Measurements from ENCODE around the gene CPO.

Gene CPO

DNA sequence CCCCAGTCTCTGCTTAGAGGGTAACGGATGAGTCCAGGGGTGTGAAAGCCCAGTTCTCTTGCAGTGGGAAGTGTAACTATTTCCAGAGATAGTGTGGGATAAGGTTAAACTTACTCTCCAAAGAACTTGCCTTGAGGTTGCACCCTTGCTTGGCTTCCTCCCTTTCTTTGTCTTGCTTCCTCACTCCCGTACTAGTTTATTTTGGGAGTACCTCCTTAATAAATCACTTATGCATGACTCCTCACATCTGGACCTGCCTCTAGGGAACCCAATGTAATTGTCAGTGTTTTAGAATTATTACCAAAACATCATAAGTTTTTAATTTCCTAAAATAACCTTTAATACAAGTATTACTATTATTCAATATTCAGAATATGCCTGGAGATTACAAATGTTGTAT is 35.2 kb downstream of the CPO start:
- DNase-seq (ENCODE audit: low read depth): no peak

DNA sequence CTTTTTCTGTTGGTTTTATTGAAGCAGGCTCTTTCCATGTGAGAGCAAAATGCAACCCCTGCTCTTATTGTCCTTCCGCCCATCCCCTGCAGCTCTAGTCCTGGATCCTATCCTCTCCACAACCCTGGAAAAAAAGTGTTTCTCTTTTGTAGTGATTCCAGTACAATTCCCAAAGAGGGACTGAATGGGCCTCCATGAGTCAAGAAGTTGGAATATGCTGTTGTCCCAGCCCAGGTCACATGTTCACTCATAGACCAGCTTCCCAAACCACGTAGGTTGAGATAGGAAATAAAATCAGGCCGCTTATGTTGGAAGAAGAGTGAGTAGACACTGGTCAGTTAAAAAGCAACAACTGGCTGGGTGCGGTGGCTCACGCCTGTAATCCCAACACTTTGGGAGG is 39.4 kb downstream of the CPO start:
- no peak for DNase-seq (ENCODE audit: low read depth)

DNA sequence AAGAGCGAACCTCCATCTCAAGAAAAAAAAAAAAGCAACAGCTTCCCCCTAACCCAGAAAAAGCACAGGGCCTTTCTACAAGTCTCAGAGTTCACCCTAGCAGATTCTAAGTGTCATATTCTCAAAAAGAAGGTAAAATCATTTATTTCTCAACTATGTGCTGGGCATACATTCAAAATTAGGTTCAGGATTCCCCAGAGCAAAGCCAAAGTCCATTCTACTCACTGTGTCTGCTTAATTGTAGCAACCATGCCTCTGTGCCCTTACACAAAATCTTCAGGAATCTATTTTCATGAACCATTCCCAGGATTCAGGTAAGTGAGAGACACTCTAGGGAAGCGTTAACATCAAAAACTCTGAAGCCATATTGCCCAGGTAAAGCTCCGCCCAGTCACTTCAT is 40.0 kb downstream of the CPO start:
- no peak for DNase-seq (ENCODE audit: low read depth)

DNA sequence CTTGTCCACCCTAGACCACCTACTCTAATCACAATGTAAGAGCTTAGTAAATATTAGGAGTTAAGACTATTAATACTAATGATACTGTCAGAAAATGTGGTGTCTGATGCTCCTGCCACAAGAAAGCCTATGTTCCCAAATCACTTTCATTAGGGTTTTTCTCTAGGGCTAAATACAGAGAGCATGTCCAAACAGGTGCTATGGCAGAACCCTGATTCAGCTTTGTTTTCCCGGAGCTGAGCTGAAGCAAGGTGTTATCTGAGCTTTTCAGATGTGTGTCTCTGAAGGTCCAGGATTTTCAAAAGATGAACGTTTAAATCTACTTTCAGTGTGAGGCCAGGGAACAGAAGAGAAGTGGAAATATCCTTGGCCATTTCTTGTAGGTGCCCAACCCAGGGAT is 40.6 kb downstream of the CPO start:
- no peak for DNase-seq (ENCODE audit: low read depth)

DNA sequence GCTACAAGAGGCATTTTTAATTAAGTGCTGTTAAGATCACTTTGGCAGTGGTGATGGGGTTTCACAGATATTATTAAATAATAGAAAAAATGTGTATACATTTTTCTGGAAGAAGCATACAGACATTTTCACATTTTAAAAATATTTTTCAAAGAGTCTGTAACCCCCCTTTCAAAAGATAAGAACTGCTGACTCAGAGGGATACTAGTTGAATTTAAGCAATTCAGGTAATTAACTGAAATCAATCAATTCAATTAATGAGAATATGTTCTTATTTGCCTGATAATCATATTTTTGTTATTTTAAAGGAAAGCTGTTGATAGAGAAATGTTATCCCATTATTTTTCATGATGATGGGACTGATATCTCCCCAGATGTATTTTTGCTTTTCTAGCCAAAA is 41.1 kb downstream of the CPO start:
- DNase-seq (ENCODE audit: low read depth): no peak

DNA sequence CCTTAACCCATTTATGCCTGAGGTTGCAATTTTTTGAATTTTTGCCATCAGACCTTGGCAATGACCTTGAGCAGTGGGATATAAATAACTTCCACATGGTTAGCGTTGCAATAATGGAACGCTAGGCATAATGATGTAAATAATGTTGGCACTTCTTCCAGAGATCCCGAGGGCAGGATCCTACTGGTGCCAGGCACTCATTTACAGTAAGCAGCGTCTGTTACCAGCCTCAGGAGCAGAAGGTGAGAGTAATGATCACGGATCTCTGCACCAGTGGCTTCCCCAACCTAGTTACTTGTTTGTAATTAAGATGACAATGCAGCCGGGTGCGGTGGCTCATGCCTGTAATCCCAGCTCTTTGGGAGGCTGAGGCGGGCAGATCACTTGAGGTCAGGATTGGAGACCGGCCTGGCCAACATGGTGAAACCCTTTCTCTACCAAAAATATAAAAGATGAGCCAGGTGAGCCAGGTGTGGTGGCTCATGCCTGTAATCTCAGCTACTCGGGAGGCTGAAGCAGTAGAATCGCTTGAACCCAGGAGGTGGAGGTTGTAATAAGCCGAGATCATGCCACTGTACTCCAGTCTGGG is 41.9 kb downstream of the CPO start:
- no peak for DNase-seq (ENCODE audit: low read depth)

DNA sequence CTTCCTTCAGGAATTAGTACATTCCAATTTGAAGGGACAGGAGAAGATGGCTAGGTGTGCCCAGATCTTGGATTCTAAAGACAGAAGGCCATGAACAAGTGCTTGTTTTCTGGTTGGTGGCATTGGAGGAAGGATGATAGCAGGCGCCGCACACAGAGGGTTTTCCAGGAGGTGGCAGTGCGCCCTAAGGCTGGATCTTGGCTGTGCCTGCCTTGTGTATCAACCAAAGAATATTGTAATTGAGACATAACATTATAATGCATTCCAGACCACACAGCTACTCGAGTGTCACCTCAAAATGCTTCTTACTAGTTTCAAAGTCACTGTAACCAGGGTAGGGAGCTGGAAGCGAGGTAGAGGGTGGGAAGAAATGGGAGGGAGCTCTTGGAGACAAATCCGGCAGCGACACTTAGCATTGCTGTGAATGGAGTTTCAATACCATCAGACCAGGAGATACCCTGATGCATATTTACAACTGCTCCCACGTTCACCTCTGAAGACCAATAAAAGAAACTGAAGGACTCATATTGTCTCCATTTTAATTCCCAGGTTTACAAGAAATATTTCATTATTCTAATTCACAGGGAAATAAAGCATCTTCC is 42.5 kb downstream of the CPO start:
- DNase-seq (ENCODE audit: low read depth): peak; percentile 80

DNA sequence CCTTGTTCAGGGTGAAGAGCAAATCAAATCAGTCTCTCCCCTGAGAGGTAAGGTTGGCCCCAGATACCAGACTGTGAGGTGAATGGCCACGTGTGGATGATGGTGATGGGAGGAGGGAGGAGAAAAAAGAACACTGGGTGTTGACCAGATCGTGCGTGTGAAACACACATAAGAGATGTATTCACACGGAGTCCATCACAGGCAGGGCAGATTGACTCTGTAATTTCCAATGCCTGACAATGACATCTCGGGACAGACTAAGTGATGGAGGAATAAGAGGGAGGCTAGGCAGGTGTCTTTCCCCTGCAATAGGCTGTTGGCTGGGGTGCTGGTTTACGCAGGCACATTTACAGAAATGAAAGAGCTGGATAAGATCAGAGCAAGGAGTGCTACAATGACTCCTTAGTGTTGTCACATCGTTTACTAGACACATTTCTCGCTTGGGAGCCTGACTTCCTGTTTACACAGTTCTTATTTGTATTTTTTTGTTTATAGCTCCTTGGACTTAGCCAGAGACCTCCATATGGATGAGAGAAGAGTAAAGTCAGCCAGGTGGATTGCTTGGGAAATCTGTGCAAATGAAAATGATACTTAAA is 43.1 kb downstream of the CPO start:
- DNase-seq (ENCODE audit: low read depth): no peak

DNA sequence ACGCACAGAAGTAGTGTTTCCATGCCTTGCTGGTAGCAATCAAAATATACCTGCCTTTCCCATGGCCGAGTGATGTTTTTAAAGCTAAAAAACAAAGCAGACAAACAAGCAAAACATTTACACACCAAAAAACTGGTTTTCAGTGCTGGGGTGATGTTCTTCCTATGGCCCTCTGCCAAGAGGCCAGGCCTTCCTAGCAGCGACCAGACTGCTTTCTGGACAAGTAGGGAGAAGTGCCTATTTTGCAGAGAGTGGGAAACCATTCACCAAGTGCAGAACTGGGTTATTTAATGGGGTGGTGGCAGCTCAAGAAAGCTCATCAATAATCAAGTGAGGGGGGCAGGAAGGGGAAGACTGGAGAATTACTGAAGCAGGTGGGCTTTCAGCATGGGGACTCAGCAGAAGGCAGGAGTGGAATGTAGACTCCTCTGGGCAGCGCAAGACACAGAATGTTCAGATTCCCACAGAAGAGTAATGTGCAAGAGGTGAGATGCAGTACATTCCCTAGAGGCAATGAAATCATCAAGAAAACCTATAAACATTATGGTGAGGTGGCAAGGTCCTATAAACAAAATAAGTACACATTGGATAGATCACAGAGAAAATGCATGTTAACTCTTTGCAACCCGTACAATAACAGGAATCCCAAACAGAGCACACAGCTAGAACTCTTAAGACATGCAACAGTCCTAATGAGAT is 44.0 kb downstream of the CPO start:
- DNase-seq (ENCODE audit: low read depth): peak; percentile 82

DNA sequence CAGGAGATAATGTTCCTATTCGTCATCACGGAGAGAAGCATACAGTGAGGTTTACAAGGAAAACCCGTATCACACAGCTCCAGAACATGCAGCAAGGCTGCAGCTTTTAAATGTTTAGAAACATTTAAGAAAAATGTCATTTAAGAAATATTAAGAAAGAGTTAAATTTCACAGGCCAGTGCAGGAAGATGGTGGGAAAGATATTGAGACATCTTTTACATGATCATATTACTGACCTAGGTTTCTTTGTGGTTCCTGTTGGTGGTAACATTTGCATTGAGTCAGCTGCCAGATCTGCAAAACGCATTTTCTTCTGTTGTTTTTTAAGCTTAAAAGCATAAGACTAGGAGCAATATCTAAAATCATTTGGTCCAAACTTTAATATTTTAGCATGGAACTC is 44.9 kb downstream of the CPO start:
- peak; percentile 69 for DNase-seq (ENCODE audit: low read depth)

DNA sequence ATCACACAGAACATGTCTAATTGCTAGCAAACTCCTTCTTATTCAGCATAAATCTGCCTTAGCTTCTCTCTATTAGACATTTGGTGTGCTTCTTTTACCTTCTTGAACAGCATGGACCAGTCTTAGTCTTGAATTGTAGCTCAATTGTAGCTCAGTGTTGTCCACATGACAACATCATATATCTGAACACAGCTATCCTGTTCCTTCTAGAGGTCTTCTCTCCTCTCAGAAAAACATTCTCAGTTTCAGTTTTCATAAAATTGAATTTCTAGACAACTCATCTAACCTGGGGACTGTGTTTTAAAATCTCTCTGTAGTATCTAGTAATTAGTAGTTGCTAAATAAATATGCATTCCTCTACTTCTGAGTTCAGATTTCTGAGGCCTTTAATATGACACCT is 47.6 kb downstream of the CPO start:
- DNase-seq (ENCODE audit: low read depth): no peak

DNA sequence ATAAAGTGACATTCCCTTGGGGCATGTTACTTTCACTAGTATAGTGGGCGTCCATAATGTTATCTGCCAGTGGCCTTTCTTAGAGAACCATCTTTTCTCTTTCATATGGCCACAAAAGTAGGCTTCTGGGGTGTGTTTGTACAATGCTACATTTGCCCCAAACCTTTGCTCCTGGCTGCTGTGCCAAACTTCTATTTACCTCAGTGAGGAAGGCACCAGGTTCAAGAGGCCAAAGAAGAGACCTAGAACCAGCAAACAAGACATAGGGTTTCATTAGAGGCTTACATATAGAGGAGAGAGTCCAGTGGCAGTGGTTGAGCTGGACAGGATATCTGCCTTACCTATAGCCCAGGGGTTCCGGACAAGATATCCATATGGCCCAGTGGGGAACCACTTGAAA is 48.5 kb downstream of the CPO start:
- DNase-seq (ENCODE audit: low read depth): no peak

DNA sequence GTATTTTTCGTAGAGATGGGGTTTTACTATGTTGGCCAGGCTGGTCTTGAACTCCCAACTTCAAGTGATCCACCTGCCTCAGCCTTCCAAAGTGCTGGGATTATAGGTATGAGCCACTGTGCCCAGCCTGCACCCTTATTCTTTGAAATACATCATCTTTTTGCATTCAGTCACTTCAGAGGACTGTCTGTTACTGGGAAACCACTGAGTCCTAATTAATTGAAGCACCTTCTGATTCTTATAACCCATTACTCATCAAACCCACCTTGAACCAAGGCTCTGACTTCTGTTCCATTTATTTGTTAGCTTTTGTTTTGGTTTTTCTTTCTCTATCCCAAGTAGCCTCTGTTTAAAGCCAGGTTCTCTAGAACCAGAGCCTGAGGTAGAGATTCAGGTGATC is 49.6 kb downstream of the CPO start:
- no peak for DNase-seq (ENCODE audit: low read depth)

DNA sequence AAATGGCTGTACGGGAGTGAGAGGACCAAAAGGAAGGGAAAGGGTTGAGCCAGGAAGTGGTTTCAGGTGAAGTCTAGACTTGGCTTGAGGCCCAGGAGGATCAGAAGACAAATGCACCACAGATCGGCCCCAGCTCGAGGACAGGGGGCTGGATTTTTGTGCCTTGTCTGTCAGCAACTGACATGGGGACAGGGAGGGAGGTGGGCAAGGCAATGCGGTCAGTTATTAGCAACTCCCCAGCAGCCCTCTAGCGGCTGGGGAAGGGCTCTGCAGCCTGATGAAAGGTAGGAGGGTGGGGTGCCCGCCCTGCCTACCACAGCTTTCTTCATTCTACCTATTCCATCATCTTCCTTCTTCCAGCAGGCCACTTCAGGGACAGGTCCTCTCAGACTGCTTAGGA is 50.0 kb downstream of the CPO start:
- peak; percentile 62 for DNase-seq (ENCODE audit: low read depth)

DNA sequence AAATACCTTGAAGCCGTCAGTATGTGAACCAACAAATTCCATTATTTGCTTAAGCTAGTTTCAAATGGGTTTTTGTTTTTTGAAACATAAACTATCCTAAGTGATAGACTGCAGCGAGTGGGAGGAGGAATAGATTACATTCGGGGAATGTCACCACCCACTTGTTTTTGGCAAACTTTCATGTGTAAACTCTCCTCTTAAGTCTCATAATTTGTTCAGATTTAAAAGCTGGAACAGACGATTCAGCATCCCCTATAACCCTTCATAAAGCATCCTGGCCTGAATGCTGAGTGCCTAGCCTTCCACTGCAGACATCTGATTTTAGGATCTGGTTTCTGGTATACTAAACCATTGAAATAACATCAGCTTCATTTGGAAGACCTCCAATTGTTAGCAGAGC is 51.0 kb downstream of the CPO start:
- no peak for DNase-seq (ENCODE audit: low read depth)

DNA sequence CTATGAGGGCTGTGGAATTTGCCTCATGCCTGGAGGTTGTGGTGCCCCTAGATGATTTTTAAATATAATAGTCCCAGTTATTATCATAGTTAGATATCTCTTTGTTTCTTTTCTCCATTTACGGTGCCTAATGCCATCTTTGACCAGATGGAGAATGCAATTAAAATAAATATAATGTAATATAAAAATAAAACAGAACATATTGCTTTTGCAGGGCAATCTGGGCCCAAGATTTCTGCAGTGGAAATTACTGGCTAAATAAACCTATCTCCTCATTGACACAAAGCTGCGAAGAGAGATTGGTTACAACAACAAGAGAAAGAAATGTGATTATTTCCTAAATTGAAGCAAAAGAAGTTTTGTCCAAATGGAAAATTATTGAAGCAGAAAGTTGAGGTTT is 51.8 kb downstream of the CPO start:
- DNase-seq (ENCODE audit: low read depth): no peak

DNA sequence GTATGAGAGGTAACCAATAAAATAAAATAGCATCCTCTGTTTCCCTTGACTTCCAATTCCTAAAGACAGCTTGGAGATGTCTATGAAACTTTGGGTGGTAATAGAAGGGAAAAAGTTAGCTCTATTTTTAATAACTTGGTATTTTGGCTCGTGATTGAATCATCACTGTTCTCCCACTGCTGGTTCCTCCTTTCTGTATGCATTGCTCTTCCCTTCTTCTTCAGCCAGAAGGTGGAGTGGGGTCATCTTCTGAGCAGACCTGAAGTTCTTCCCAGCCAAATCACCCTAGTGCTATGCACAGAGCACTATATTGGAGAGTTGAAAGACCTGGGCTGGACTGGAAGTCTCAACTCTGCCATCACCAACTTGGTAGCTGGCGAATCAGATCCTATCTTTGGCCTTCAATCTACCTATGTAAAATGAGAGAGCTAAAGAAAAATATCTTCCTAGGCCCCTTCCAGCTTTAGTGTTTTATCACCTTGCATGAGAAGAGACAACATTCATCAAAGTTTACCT is 54.1 kb downstream of the CPO start:
- no peak for DNase-seq (ENCODE audit: low read depth)

DNA sequence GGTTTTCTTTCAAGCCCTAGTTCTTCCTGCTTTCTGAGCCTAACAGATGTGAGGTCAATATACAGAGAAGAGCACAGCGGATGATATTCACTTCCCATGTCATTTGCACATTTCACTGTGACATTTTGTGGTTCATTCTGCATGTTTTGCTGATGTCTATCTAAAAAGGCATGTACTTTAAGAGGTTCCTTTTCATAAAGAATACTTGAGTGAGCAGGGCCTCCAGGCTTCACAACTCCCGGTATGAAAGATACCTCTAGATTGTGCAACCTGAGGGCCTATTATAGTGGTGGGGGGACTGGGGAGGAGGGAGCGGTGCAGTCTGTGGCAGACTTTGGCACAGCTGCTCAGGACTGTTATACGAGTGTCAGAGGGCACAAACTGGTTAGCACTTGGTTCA is 54.6 kb downstream of the CPO start:
- no peak for DNase-seq (ENCODE audit: low read depth)

DNA sequence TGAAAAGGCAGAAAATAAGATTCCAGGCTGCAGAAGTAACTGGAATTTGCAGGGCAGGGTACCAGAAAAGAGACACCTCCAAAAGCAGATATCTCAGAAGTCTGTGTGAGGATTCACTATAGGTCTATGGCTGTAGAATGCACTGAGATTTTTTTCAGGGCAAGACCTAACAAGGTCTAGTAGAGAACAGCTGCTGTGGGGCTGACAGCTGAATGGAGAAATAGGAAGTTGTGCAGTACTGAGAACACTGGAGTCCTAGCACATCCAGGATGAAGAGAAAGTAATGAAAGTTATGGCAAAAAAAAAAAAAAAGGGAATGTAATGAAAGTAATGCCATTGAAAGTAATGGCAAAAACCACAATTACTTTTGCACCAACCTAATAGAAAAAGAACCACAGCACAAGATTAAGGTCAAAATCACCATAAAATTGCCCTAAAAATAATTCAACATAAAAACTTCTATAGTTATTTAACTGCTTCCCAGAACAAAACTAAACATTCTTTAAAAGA is 57.3 kb downstream of the CPO start:
- DNase-seq (ENCODE audit: low read depth): no peak

DNA sequence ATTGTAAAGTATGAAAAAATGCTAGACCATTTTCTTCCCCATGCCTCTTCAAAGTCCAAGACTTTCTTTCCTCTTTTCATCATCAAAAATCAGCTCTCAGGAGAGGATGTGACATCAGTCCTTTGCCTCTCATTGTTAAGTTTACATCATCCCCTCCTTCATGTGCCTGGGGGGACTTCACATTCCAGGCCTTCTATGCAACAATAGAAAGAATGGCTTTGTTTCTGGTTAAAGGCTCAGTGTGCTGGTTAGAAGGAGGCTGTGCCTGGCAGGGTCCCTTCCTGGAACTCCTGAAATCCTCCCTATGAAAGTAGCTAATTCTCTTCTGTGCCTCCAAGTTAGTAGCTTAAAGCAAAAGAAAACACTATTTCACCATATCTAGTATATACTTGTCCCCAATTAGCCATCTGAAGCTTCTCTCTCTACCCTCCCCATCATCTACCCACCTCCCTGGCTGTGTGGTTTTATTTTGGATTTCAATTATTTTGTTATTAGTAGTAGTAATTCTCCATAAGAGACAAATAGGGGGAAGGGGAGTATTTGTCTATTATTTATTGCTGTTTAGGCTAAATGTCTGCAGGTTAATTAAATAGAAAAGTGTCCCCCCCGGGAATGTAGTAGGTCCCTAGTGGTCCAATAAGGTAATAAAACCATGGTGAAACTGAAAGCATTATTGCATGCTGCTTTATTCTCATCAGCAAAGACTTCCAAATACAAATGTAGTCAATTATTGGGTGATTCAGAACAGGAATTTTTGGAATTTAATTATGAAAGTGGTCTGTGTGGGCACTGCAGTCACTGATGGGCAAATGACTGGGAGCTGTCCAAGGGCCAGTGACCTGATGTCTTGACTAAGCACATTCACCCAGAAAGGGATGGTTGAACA is 69.0 kb downstream of the CPO start:
- peak; percentile 62 for DNase-seq (ENCODE audit: low read depth)

DNA sequence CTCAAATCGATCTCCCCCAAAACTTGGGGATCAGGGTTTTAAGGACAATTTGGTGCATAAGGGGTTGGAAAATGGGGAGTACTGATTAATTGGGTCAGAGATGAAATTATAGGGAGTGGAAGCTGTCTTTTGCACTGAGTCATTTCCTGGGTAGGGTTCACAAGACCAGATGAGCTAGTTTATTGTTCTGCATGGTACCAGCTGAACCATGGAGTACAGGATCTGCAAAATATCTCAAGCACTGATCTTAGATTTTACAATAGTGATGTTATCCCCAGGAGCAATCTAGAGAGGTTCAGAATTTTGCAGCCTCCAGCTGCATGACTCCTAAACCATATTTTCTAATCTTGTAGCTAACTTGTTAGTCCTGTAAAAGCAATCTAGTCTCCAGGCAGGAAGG is 73.1 kb downstream of the CPO start:
- peak; percentile 51 for DNase-seq (ENCODE audit: low read depth)

DNA sequence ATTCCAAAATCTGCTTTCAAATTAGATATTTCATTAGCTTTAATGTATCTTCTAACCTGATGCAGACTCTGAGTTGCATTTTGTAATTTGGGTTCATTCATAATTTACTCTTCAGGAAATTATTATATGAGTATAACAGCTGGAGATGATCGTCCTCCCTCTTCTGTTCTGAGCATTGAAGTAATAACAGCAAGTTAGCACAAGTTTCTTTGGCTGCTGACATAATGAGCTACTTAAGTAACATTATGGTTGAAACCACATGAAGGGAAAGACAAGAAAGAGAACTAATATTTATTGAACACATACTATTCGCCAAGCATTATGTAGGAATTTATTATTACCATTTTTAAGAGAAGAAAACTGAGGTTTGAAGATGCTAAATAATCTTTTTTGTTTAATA is 75.1 kb downstream of the CPO start:
- no peak for DNase-seq (ENCODE audit: low read depth)

All from ELR (cell line).